ENCODE results near the gene MEA1. TPM values are rescaled to one million over a fixed set of nuclear protein-coding genes. Genes with fewer than 3 reads are reported as not detected.
"Not testable (repeated sequence)": the region's sequence is repeated elsewhere in the genome, so short reads cannot be mapped to it uniquely, and the experiment has no call there.

The MEA1 gene
- total RNA-seq, 1 experiment from 2014 or later, result 134 TPM

GRCh38 chr6:43009124-43009523 lies 4.6 kb downstream of the MEA1 start:
- DNase-seq (ENCODE audit: low spot score), result no peak

- no peak for DNase-seq (ENCODE audit: low spot score)
Observed at GRCh38 chr6:43007126-43007525, 6.6 kb downstream of the MEA1 start.

- DNase-seq (ENCODE audit: low spot score), result no peak
Observed at GRCh38 chr6:43006251-43006650, 7.5 kb downstream of the MEA1 start.

GRCh38 chr6:43005844-43006243 lies 7.9 kb downstream of the MEA1 start:
- DNase-seq (ENCODE audit: low spot score), result no peak

- no peak for DNase-seq (ENCODE audit: low spot score)
Observed at GRCh38 chr6:43001843-43002242, 11.9 kb downstream of the MEA1 start.

GRCh38 chr6:42998205-42998604 lies 15.5 kb downstream of the MEA1 start:
- not testable (repeated sequence) for DNase-seq (ENCODE audit: low spot score)

GRCh38 chr6:42996513-42996912 lies 17.2 kb downstream of the MEA1 start:
- DNase-seq (ENCODE audit: low spot score), result no peak

- no peak for DNase-seq (ENCODE audit: low spot score)
Observed at GRCh38 chr6:42993445-42993844, 20.3 kb downstream of the MEA1 start.

- no peak for DNase-seq (ENCODE audit: low spot score)
Observed at GRCh38 chr6:42989923-42990322, 23.8 kb downstream of the MEA1 start.

GRCh38 chr6:42988486-42989020 lies 25.2 kb downstream of the MEA1 start:
- DNase-seq (ENCODE audit: low spot score), result no peak

- DNase-seq (ENCODE audit: low spot score), result no peak
Observed at GRCh38 chr6:42987533-42988451, 26.0 kb downstream of the MEA1 start.

- no peak for DNase-seq (ENCODE audit: low spot score)
Observed at GRCh38 chr6:42984924-42985475, 28.7 kb downstream of the MEA1 start.

- DNase-seq (ENCODE audit: low spot score), result peak; percentile 97
Observed at GRCh38 chr6:42984001-42984923, 29.5 kb downstream of the MEA1 start, which contains the start of gene PPP2R5D. PPP2R5D (plus strand) TSS chr6:42984570; CDS start chr6:42984678, 108 bp downstream.

GRCh38 chr6:42981836-42982235 lies 31.9 kb downstream of the MEA1 start:
- DNase-seq (ENCODE audit: low spot score), result no peak

GRCh38 chr6:42979523-42980177 lies 34.1 kb downstream of the MEA1 start:
- no peak for DNase-seq (ENCODE audit: low spot score)

GRCh38 chr6:42978839-42979522 lies 34.8 kb downstream of the MEA1 start, which contains the start of gene PEX6:
PEX6 (minus strand) TSS chr6:42979181; CDS start chr6:42979150, 31 bp downstream.
- DNase-seq (ENCODE audit: low spot score), result peak; percentile 52

- DNase-seq (ENCODE audit: low spot score), result no peak
Observed at GRCh38 chr6:42978487-42978838, 35.3 kb downstream of the MEA1 start.

GRCh38 chr6:42974919-42975505 lies 38.7 kb downstream of the MEA1 start:
- no peak for DNase-seq (ENCODE audit: low spot score)

GRCh38 chr6:42973926-42974325 lies 39.8 kb downstream of the MEA1 start:
- DNase-seq (ENCODE audit: low spot score), result no peak

- DNase-seq (ENCODE audit: low spot score), result no peak
Observed at GRCh38 chr6:42971746-42972327, 41.9 kb downstream of the MEA1 start.

Data from A172 (cell line).